HG02852 (cell line): ENCODE data around the gene CDKL1.
"Not testable (repeated sequence)": the region's sequence is repeated elsewhere in the genome, so short reads cannot be mapped to it uniquely, and the experiment has no call there.

Experiments used
- ATAC-seq: cut with Tn5 transposase; IDR thresholded peaks from one replicate; pipeline ENCODE4 v1.9.1; 2021; ENCODE audit warnings: mild to moderate bottlenecking, moderate library complexity; ENCODE audit not compliant: unreplicated experiment

CDKL1 gene

GRCh38 chr14:50335989-50336824 is 60.5 kb downstream of the CDKL1 start:
- ATAC-seq: no peak

GRCh38 chr14:50335389-50335788 is 61.3 kb downstream of the CDKL1 start:
- ATAC-seq: no peak

GRCh38 chr14:50334211-50334610 is 62.5 kb downstream of the CDKL1 start:
- no peak for ATAC-seq

DNA sequence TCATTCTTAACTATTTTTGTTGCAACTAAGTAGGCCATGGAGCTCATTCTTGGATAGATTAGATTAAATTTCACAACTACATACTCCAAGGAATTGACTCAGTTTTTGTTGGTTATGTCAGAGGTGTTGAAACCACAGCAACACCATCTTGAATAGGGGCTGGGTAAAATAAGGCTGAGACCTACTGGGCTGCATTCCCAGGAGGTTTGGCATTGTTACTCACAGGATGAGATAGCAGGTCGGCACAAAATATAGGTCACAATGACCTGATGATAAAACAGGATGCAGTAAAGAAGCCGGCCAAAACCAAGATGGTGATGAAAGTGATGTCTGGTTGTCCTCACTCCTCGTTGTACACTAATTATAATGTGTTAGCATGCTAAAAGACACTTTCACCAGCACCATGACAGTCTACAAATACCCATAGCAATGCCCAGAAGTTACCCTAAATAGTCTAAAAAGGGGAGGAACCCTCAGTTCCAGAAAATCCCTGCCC is 63.6 kb downstream of the CDKL1 start:
- ATAC-seq: no peak

- ATAC-seq: no peak
Observed at GRCh38 chr14:50331596-50331995, 65.1 kb downstream of the CDKL1 start.

DNA sequence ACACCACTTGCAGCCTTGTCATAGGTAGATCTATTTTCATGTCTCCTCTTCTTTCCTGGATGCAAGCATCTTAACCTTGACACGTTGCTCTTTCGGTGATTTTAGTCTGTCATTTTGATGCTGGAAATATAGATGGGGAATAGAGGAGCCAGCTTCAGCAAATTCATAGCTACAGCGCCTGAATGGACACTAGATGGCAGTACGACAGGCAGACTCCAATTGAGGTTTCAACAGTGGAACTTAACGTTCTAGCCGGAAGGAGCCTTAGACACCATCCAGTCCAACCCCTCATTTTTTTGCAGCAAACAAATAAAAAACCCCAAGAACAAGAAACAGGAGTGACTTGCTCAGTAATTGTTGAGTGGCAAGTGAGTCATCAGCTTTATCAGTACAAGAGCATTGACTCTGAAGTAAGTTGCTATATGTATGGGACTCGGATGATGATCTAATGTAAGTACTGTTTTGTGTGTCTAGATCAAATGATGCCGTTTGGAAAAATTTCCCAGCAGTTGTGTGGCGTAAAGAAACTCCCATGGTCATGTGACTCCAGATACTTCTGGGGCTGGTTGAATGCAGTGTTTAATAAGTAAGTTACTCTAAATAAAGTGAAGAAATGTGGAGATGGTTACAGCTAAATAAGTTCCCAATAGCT is 75.5 kb downstream of the CDKL1 start:
- ATAC-seq: peak; percentile 80

- no peak for ATAC-seq
Observed at GRCh38 chr14:50320283-50320682, 76.4 kb downstream of the CDKL1 start.

DNA sequence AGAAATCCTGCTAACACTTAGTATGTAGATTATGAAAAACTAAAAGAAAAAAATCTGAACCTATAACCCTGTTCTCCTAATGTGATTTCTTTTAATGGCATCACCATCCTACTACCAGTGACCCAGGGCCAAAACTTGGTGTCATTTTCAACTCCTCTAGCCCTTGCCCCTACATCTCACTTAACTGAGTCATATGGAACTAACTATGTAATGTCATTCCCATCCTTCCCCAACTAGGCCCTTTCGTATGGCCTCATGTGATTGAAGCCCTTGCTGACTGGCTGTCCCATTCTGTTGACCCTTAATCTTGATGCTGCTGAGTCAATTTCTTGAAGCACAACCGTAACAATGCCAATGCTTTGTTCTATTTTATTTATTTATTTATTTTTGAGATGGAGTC is 77.0 kb downstream of the CDKL1 start:
- no peak for ATAC-seq

DNA sequence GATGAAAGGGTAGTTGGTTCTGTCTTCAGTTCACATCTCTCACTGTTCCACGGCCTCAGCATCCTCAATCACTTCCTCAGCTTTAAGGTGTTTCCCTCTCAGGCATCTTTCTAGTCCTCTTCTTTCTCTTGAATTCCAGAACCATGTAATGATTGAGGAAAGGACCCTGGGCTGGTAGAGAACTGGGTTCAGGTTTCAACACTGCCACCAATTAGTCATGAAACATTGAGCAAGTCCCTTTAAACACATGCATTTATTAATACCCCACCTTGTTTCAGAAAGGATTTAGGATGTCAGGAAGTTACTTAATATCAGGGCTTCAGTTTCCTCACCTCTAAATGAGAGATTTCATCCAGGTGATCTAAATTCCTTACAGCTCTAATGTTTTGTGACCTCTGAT is 77.4 kb downstream of the CDKL1 start:
- ATAC-seq: no peak

DNA sequence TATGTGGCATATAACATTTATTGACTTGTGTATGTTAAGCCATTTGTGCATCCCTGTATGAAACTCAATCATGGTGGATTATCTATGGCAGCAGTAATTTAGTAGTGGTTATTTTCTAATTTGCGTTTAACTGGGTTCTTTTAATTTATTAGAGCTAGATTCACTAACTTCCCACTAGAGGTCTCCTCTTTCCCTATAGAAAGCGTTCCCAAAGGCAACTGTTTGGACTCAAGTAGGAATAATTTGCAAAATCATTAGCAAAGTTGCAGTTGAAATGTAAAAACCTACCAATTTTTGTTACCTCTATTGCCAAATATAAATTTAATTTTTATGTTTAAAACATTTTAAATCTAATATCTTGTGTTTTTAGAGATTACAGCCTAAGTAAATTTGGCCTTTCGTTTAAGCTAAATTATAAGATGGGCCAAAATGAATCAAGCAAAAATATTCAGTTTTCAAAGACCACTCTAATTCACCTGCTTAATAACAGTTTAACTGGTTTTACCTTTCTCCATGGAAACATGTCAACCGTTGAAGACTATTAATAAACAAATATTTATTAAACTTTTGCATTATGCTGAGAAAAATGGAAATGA is 78.6 kb downstream of the CDKL1 start:
- ATAC-seq: no peak

- not testable (repeated sequence) for ATAC-seq
Observed at GRCh38 chr14:50314098-50314497, 82.6 kb downstream of the CDKL1 start.

DNA sequence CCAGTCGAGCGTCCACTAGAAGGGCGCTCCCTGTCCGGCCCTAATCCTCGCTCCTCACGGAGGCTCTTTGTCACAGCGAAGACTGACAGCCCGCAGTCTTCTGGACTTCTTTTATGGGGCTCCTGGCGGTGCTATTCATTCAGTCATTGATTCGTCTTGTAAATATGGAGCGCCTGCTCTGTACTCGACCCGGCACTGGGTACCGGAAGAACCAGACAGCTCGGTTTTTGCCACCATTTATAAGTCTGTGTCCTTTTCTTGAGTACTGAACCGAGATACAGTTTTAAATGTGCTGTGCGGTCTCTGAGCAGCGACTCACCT is 84.0 kb downstream of the CDKL1 start:
- ATAC-seq: peak; percentile 27

DNA sequence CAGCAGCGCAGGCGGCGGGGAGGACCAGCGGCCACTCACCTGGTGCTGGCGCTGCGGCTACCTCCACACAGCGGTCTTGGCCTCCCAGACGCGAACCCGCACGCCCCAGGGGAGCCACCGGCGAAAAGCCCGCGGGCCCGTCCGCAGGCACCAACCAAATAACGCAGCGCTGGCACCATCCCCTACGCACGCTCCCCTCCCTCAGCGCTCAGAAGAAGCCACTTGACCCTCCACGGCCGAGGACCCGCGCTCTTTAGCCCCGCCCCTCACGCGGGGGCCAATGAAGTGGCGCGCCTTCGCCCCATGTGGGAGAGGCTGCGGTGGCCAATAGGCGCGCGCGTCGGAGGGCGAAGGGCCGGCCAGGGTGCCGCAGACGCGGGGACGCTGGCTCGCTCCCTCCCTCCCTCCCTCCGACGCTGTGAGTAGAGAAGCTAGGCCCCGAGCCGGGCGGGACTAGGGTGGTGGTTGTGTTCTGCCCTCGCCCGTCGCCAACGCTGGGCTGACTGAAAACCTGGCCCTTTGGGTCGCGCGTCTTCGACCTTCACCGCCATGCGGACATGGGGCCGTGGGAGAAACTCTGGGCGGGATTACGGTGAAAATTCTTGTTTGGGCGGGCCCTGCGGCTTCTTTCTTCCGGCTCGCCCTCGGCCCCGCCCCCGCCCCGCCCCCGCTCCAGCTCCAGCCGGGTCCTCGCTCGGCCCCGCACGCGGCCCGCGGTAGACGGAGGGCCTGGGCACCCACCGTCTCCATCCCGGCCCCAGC is 84.5 kb downstream of the CDKL1 start, which contains the start of the genes DMAC2L and L2HGDH:
DMAC2L (plus strand) TSS at position 353 of the 762 bp plus-strand sequence. CDS start 9,164 bp downstream, outside the sequence.
L2HGDH (minus strand) TSS at position 258 of the 762 bp plus-strand sequence; CDS start at position 179, 79 bp downstream.
- ATAC-seq: peak; percentile 93

DNA sequence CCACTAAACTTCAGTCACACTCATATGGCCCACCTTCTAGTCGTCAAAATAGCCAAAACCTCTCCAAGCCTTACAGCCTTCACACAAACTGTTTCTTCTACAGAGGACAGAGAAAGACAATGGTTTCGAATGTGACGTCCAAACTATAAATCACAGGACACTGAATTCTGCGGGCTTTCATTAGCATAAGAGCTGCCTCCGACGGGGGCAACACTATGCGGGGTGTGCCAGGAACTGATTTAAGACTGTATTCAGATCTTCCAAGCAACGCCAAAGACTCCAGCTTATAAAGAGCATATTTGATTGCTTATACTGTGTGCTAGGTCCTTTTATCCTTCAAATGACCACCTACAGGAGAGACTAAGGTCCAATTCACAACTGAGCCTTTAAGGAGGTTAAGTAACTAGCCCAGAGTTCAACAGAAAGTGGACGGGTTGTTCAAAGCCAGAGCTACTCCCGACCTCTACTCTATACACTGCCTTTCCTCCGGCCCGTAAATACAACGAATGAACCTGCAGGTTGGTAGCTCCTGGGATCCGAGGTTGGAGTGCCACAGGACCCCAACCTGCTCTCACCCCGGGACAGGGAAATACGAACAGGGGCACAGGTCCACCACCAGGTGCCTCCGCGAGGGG is 85.2 kb downstream of the CDKL1 start:
- ATAC-seq: no peak

GRCh38 chr14:50310445-50310844 is 86.2 kb downstream of the CDKL1 start:
- ATAC-seq: no peak

DNA sequence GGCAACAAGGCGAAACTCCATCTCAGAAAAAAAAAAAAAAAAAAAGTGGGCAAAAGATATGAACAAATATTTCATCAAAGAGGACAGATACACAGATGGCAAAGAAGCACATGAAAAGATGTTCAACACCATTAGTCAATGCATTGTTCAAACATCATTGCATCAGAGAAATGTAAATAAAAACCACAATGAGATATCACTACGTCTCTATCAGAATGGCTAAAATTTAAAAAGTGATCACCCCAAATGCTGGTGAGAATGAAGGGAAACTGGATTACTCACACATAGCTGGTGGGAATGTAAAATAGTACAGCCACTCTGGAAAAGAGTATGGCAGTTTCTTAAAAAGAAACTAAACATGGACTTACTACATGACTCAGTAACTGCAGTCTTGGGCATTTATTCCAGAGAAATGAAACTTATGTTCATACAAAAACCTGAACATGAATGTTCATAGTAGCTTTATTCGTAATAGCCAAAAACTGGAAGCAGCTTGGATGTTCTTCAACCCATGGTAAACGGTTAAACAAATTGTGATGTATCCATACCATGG is 88.2 kb downstream of the CDKL1 start:
- ATAC-seq: no peak

GRCh38 chr14:50303744-50304471 is 92.8 kb downstream of the CDKL1 start:
- ATAC-seq: no peak

DNA sequence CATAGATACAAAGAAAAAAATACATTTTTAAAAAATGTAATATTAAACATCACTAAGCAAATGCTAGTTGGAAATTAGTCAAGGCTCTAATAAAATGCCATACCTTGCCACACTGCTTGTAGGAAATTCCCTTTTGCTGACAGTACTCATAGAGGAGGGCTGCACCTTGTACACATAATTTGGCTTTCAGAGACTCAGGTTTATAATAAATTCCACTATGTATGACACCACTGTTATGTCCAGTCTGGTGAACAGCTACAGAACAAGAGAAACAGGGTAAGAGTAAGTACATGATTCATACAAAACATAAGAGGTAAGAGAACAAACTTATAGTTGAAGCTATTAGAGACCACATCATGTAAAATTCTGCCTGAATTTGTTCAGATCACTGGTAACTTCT is 94.8 kb downstream of the CDKL1 start:
- no peak for ATAC-seq

DNA sequence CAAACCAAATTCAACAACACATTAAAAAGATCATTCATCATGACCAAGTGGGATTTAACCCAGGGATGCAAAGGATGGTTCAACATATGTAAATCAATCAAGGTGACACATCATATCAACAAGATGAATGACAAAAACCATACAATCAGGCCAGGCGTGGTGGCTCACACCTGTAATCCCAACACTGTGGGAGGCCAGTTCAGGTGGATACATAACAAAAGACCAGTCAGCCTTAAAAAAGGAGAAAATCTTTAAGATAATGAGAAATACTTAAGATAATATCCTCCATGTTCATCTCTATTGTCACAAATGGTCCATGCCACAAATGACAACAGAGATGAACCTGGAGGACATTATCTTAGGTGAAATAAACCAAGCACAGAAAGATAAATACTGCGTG is 97.1 kb downstream of the CDKL1 start:
- ATAC-seq: no peak

- ATAC-seq: no peak
Observed at GRCh38 chr14:50290306-50290705, 106.4 kb downstream of the CDKL1 start.
